Uterus (tissue), 4 donors: ENCODE measurements around the gene STYXL2. TPM values are rescaled to one million over a fixed set of nuclear protein-coding genes. Genes with fewer than 3 reads are reported as not detected.

Experiments
- DNase-seq, 2 donors: peaks; one replicate each; pipeline ENCODE4 v3.0.0-alpha.2; 2019 to 2020
- H3K27ac ChIP-seq, 2 donors: fragments of 200-600 bp; sonication (generic); 1 replicate in 1 of 2; 2 replicates in 1 of 2; pipeline ENCODE4 v1.5.1; 2016 to 2018
- H3K27me3 ChIP-seq, 2 donors: fragments of 200-600 bp; sonication (generic); one replicate each; pipeline ENCODE4 v1.5.1; 2018 to 2019; ENCODE audit warnings: control low read depth in 1 of 2
- H3K36me3 ChIP-seq, 2 donors: fragments of 200-600 bp; sonication (generic); one replicate each; pipeline ENCODE4 v1.5.1; 2019; ENCODE audit warnings: control low read depth in 1 of 2
- H3K4me1 ChIP-seq, 2 donors: fragments of 200-600 bp; sonication (generic); one replicate each; pipeline ENCODE4 v1.5.1; 2018 to 2019; ENCODE audit warnings: control low read depth in 1 of 2
- H3K4me3 ChIP-seq, 2 donors: fragments of 200-600 bp; sonication (generic); 1 replicate in 1 of 2; 2 replicates in 1 of 2; pipeline ENCODE4 v1.5.1; 2018 to 2019; ENCODE audit warnings: mild to moderate bottlenecking in 1 of 2
- H3K9me3 ChIP-seq, 2 donors: fragments of 200-600 bp; sonication (generic); one replicate each; pipeline ENCODE4 v1.5.1; 2019; ENCODE audit warnings: control low read depth in 1 of 2
- CTCF ChIP-seq, 4 experiments: fragments of 200-600 bp in 2 of 4; fragments of 450-650 bp in 2 of 4; sonication (generic) in 2 of 4; IDR thresholded peaks; one replicate each; pipeline ENCODE4 v1.5.1; 2016 to 2019; ENCODE audit warnings: antibody characterized with exemption in 4 of 4, mild to moderate bottlenecking in 2 of 4, moderate library complexity in 1 of 4
- POLR2A ChIP-seq, 2 donors: fragments of 450-650 bp; IDR thresholded peaks; one replicate each; pipeline ENCODE4 v1.6.1; 2016; ENCODE audit warnings: antibody characterized with exemption in 2 of 2, mild to moderate bottlenecking in 1 of 2, moderate library complexity in 1 of 2
- intact Hi-C: fragments of 100-400 bp; cut with DNase I; formaldehyde crosslinking; loops from one replicate; pipeline ENCODE4 v1.15.1; 2023; ENCODE audit warnings: low total_unique reads
- total RNA-seq, 4 donors: library from RNA; depleted of rRNA in 3 of 4; stranded (reverse); fragments of >200 nt in 3 of 4; gene quantifications; one replicate each; pipeline versions ENCODE4 v1.1.0 to v1.2.4, GENCODE V29; 2014 to 2023
- donor health status: DM: yes; HTN: yes; CAD: no.

STYXL2 gene
- total RNA-seq, 4 donors from 2014 or later, result 1.2 TPM; not detected in 3

GRCh38 chr1:167106119-167106461, 12.2 kb downstream of the STYXL2 start:
- Histone ChIP-seq H3K4me1 (no peaks in the 10 kb centered on the region), H3K27me3 (no peaks in the 10 kb centered on the region), H3K27ac (no peak overlapping the region), H3K9me3 (peaks cover 0 to 2% of the 10 kb centered on the region in 2 donors), H3K36me3 (no peaks in the 10 kb centered on the region), H3K4me3 (no peak overlapping the region)
- intact Hi-C loops, result no loop called here
- TF ChIP-seq POLR2A (IDR thresholded peaks at IDR 0.05), result no peak
- TF ChIP-seq CTCF (IDR thresholded peaks at IDR 0.05), result no peak
- no peak for DNase-seq

- Histone ChIP-seq H3K9me3 (peaks cover 0 to 2% of the 10 kb centered on the region in 2 donors), H3K27ac (no peak overlapping the region), H3K36me3 (no peaks in the 10 kb centered on the region), H3K4me1 (no peaks in the 10 kb centered on the region), H3K4me3 (no peak overlapping the region), H3K27me3 (no peaks in the 10 kb centered on the region)
- no peak for DNase-seq
- TF ChIP-seq CTCF (IDR thresholded peaks at IDR 0.05), result no peak
- TF ChIP-seq POLR2A (IDR thresholded peaks at IDR 0.05), result no peak
- intact Hi-C loops, result no loop called here
These were observed 13.6 kb downstream of the STYXL2 start for GRCh38 chr1:167107456-167107855.

GRCh38 chr1:167109125-167109524, 15.2 kb downstream of the STYXL2 start:
- no peaks in the 10 kb centered on the region for H3K4me1 ChIP-seq
- no peaks in the 10 kb centered on the region for H3K36me3 ChIP-seq
- no peaks in the 10 kb centered on the region for H3K27me3 ChIP-seq
- intact Hi-C loops, result no loop called here
- TF ChIP-seq CTCF (IDR thresholded peaks at IDR 0.05) (no peak), POLR2A (IDR thresholded peaks at IDR 0.05) (no peak)
- DNase-seq, result no peak
- no peak overlapping the region for H3K4me3 ChIP-seq
- no peak overlapping the region for H3K27ac ChIP-seq
- peaks cover 0 to 2% of the 10 kb centered on the region in 2 donors for H3K9me3 ChIP-seq

- no peak overlapping the region for H3K4me3 ChIP-seq
- H3K4me1 ChIP-seq, result no peaks in the 10 kb centered on the region
- no peaks in the 10 kb centered on the region for H3K27me3 ChIP-seq
- no peak overlapping the region for H3K27ac ChIP-seq
- intact Hi-C loops, result no loop called here
- TF ChIP-seq CTCF (IDR thresholded peaks at IDR 0.05) (no peak), POLR2A (IDR thresholded peaks at IDR 0.05) (no peak)
- DNase-seq, result no peak
- no peaks in the 10 kb centered on the region for H3K36me3 ChIP-seq
- peaks cover 0 to 2% of the 10 kb centered on the region in 2 donors for H3K9me3 ChIP-seq
These were observed 16.7 kb downstream of the STYXL2 start for GRCh38 chr1:167110586-167110985.

GRCh38 chr1:167111868-167112709, 18.2 kb downstream of the STYXL2 start:
- TF ChIP-seq CTCF (IDR thresholded peaks at IDR 0.05) (no peak), POLR2A (IDR thresholded peaks at IDR 0.05) (no peak)
- DNase-seq, result no peak
- intact Hi-C loops, result no loop called here
- Histone ChIP-seq H3K27me3 (no peaks in the 10 kb centered on the region), H3K9me3 (peaks cover 0 to 2% of the 10 kb centered on the region in 2 donors), H3K4me1 (no peaks in the 10 kb centered on the region), H3K4me3 (no peak overlapping the region), H3K36me3 (no peaks in the 10 kb centered on the region), H3K27ac (no peak overlapping the region)
